Endothelial cell of umbilical vein (primary cell): ENCODE measurements around the gene OR52K2.

Experiments used
- EZH2 ChIP-seq: IDR thresholded peaks from 2 replicates; pipeline ENCODE4 v1.6.1; 2012; ENCODE audit warnings: borderline replicate concordance, low read depth, mild to moderate bottlenecking, moderate library complexity, low read length, inconsistent platforms; ENCODE audit not compliant: severe bottlenecking
- POLR2AphosphoS5 ChIP-seq: IDR thresholded peaks from 2 replicates; pipeline ENCODE4 v1.6.1; 2012; ENCODE audit warnings: low read depth, mild to moderate bottlenecking, control low read depth, low read length, moderate library complexity; ENCODE audit not compliant: insufficient read depth
- TF ChIP-seq, protein P1 (sequence below), 2 donors: IDR thresholded peaks; 1 replicate in 1 of 2; 2 replicates in 1 of 2; pipeline ENCODE4 v1.5.1; 2011; ENCODE audit warnings: low read length in 2 of 2, mild to moderate bottlenecking in 2 of 2, moderate library complexity in 2 of 2, control low read depth in 1 of 2, inconsistent platforms in 1 of 2, low read depth in 1 of 2; ENCODE audit not compliant: insufficient read depth in 1 of 2; ENCODE audit errors: extremely low read depth in 1 of 2

DNA sequence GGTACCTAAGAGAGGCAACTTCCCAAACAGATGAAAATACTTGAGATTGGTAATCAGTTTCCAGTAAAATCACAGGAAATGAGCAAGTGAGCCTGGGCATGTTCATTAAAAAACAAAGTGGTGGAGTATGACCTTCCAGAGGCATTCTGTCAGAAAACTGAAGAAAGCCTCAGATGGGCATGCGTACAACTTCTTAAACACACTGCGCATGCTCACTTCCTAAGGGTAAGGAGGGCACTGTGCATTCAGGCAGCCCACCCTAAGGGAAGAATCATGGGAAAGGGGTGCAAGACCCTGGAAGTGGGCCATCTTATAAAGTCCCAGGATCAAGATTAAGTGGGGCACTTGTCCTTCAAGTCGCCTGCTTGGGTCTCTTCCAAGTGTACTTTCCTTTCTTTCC is 4.0 kb downstream of the OR52K2 start:
- TF ChIP-seq, protein P1, sequence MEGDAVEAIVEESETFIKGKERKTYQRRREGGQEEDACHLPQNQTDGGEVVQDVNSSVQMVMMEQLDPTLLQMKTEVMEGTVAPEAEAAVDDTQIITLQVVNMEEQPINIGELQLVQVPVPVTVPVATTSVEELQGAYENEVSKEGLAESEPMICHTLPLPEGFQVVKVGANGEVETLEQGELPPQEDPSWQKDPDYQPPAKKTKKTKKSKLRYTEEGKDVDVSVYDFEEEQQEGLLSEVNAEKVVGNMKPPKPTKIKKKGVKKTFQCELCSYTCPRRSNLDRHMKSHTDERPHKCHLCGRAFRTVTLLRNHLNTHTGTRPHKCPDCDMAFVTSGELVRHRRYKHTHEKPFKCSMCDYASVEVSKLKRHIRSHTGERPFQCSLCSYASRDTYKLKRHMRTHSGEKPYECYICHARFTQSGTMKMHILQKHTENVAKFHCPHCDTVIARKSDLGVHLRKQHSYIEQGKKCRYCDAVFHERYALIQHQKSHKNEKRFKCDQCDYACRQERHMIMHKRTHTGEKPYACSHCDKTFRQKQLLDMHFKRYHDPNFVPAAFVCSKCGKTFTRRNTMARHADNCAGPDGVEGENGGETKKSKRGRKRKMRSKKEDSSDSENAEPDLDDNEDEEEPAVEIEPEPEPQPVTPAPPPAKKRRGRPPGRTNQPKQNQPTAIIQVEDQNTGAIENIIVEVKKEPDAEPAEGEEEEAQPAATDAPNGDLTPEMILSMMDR (IDR thresholded peaks at IDR 0.05; ENCODE audit: extremely low read depth in 1 of 2, insufficient read depth in 1 of 2, low read depth in 1 of 2, low read length in 2 of 2) = no peak
- TF ChIP-seq POLR2AphosphoS5 = no peak
- TF ChIP-seq EZH2 = no peak
